HG03159 (cell line): ENCODE measurements around the gene POU6F2.
"Not testable (repeated sequence)": the region's sequence is repeated elsewhere in the genome, so short reads cannot be mapped to it uniquely, and the experiment has no call there.

Experiments used
- ATAC-seq: cut with Tn5 transposase; IDR thresholded peaks from one replicate; pipeline ENCODE4 v1.9.1; 2021; ENCODE audit warnings: mild to moderate bottlenecking, moderate library complexity; ENCODE audit not compliant: unreplicated experiment

Gene POU6F2

GRCh38 chr7:38977685-38978084 is at the start of gene POU6F2:
POU6F2 (plus strand) TSS chr7:38977909; CDS start chr7:38977954, 45 bp downstream.
- no peak for ATAC-seq

- ATAC-seq, result no peak
These were observed 49.2 kb upstream of the POU6F2 start for GRCh38 chr7:38928506-38928905.

GRCh38 chr7:38929460-38930171 is 48.1 kb upstream of the POU6F2 start:
- no peak for ATAC-seq

GRCh38 chr7:38932509-38933168 is 45.1 kb upstream of the POU6F2 start:
- peak; percentile 89 for ATAC-seq

GRCh38 chr7:38934051-38934450 is 43.7 kb upstream of the POU6F2 start:
- no peak for ATAC-seq

GRCh38 chr7:38934536-38934935 is 43.2 kb upstream of the POU6F2 start:
- no peak for ATAC-seq

GRCh38 chr7:38936641-38937040 is 41.1 kb upstream of the POU6F2 start:
- no peak for ATAC-seq

GRCh38 chr7:38938001-38938485 is 39.7 kb upstream of the POU6F2 start:
- no peak for ATAC-seq

- no peak for ATAC-seq
These were observed 39.1 kb upstream of the POU6F2 start for GRCh38 chr7:38938589-38938988.

- no peak for ATAC-seq
These were observed 36.9 kb upstream of the POU6F2 start for GRCh38 chr7:38940774-38941173.

GRCh38 chr7:38942431-38943051 is 35.2 kb upstream of the POU6F2 start:
- ATAC-seq, result no peak

GRCh38 chr7:38947541-38947940 is 30.2 kb upstream of the POU6F2 start:
- not testable (repeated sequence) for ATAC-seq

GRCh38 chr7:38950309-38950708 is 27.4 kb upstream of the POU6F2 start:
- no peak for ATAC-seq

GRCh38 chr7:38951213-38951612 is 26.5 kb upstream of the POU6F2 start:
- no peak for ATAC-seq

GRCh38 chr7:38953227-38953626 is 24.5 kb upstream of the POU6F2 start:
- ATAC-seq, result no peak

GRCh38 chr7:38953971-38954370 is 23.7 kb upstream of the POU6F2 start:
- no peak for ATAC-seq

- ATAC-seq, result no peak
These were observed 21.8 kb upstream of the POU6F2 start for GRCh38 chr7:38955892-38956291.

GRCh38 chr7:38962028-38962427 is 15.7 kb upstream of the POU6F2 start:
- ATAC-seq, result no peak

- no peak for ATAC-seq
These were observed 12.8 kb upstream of the POU6F2 start for GRCh38 chr7:38964921-38965320.

- ATAC-seq, result no peak
These were observed 3.9 kb upstream of the POU6F2 start for GRCh38 chr7:38973760-38974159.

GRCh38 chr7:38975944-38976392 is 1.7 kb upstream of the POU6F2 start:
- no peak for ATAC-seq

GRCh38 chr7:38978491-38978890 is 782 bp downstream of the POU6F2 start:
- no peak for ATAC-seq
